IMR-90 (cell line): ENCODE results near the gene TTYH3.

Experiments
- BHLHE40 ChIP-seq: fragments of 150-350 bp; IDR thresholded peaks from 2 replicates; pipeline ENCODE4 v1.6.1; 2016; ENCODE audit warnings: mild to moderate bottlenecking, low read depth, low read length
- CHD1 ChIP-seq: IDR thresholded peaks from 2 replicates; pipeline ENCODE4 v1.6.1; 2012; ENCODE audit warnings: low read depth, low read length, improper control_type of control experiment
- CTCF ChIP-seq: conservative IDR thresholded peaks from 2 replicates; pipeline ENCODE4 v1.5.1; 2012; ENCODE audit warnings: mild to moderate bottlenecking, low read depth, low read length, improper control_type of control experiment
- ELK1 ChIP-seq: fragments of 150-350 bp; IDR thresholded peaks from 2 replicates; pipeline ENCODE4 v1.6.1; 2016; ENCODE audit warnings: low read depth, mild to moderate bottlenecking, low read length, moderate library complexity, borderline replicate concordance
- FOS ChIP-seq: fragments of 150-350 bp; IDR thresholded peaks from 2 replicates; pipeline ENCODE4 v1.6.1; 2016; ENCODE audit warnings: low read depth, low read length
- MAFK ChIP-seq: IDR thresholded peaks from 2 replicates; pipeline ENCODE4 v1.6.1; 2012; ENCODE audit warnings: low read depth, low read length, improper control_type of control experiment
- MAZ ChIP-seq: IDR thresholded peaks from 2 replicates; pipeline ENCODE4 v1.6.1; 2012; ENCODE audit warnings: low read depth, mild to moderate bottlenecking, low read length, improper control_type of control experiment, moderate library complexity, borderline replicate concordance
- POLR2A ChIP-seq: IDR thresholded peaks from 2 replicates; pipeline ENCODE4 v1.6.1; 2012; ENCODE audit warnings: mild to moderate bottlenecking, low read depth, low read length
- RAD21 ChIP-seq: IDR thresholded peaks from 2 replicates; pipeline ENCODE4 v1.6.1; 2012; ENCODE audit warnings: low read length, improper control_type of control experiment
- RCOR1 ChIP-seq: IDR thresholded peaks from 2 replicates; pipeline ENCODE4 v1.6.1; 2012; ENCODE audit warnings: mild to moderate bottlenecking, low read length, improper control_type of control experiment; ENCODE audit not compliant: insufficient replicate concordance
- SMC3 ChIP-seq: fragments of 150-350 bp; IDR thresholded peaks from 2 replicates; pipeline ENCODE4 v1.6.1; 2016; ENCODE audit warnings: low read depth, mild to moderate bottlenecking, antibody characterized with exemption, low read length, moderate library complexity
- USF2 ChIP-seq: fragments of 150-350 bp; IDR thresholded peaks from 2 replicates; pipeline ENCODE4 v1.6.1; 2017; ENCODE audit warnings: mild to moderate bottlenecking, antibody characterized with exemption, low read length, low read depth

GRCh38 chr7:2706685-2707126 lies 74.9 kb downstream of the TTYH3 start:
- TF ChIP-seq POLR2A (no peak), CTCF (no peak), RAD21 (no peak), USF2 (no peak), RCOR1 (no peak), MAFK (no peak), ELK1 (no peak), CHD1 (no peak), MAZ (no peak), FOS (no peak), SMC3 (no peak), BHLHE40 (no peak)
